GM12891 (cell line): ENCODE results near the gene CATSPERZ.

Experiments used
- POLR2A ChIP-seq: IDR thresholded peaks from 2 replicates; pipeline ENCODE4 v1.6.1; 2011; ENCODE audit warnings: low read depth, low read length, control low read depth
- POLR2AphosphoS5 ChIP-seq: IDR thresholded peaks from 2 replicates; pipeline ENCODE4 v1.6.1; 2011; ENCODE audit warnings: low read depth, low read length, control low read depth
- TAF1 ChIP-seq: IDR thresholded peaks from 2 replicates; pipeline ENCODE4 v1.6.1; 2011; ENCODE audit warnings: low read depth, low read length, control low read depth

DNA sequence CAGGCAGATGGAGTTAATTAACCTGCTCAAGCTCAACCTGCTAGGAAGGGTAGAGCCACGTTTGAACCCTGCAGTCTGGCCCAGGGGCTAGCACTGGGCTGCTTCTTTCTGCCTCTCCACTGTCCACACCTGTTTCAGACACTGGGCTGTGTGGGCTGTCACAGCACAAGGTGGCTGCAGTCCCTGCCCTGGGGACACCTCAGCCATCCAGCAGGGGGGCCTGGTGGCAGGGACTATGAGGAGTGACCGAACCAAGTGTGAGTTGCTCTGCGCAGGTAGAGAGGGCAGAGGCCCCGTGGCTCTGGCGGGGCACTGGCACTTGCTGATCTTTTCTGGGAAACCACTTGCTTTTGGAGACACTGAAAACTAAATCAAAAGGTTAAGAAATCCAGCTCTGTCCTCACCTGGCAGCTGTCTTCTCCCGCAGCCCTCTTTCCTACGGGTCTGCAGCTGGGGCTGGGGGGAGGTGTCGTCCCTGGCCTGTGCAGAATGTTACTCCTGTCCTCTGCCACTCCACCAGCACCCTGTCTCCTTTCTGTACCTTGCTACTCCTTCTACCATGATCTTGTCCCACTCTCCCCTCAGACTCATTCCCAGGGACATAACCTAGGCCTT is 21.5 kb upstream of the CATSPERZ start:
- no peak for TF ChIP-seq TAF1
- TF ChIP-seq POLR2AphosphoS5, result no peak
- TF ChIP-seq POLR2A, result no peak
